ENCODE results near the gene GJB5. TPM values are rescaled to one million over a fixed set of nuclear protein-coding genes. Genes with fewer than 3 reads are reported as not detected.
A peak's percentile ranks its signal among the peaks of the same experiment; 100 is the strongest.

GJB5 gene
- total RNA-seq, 1 donor from 2014 or later = not detected

DNA sequence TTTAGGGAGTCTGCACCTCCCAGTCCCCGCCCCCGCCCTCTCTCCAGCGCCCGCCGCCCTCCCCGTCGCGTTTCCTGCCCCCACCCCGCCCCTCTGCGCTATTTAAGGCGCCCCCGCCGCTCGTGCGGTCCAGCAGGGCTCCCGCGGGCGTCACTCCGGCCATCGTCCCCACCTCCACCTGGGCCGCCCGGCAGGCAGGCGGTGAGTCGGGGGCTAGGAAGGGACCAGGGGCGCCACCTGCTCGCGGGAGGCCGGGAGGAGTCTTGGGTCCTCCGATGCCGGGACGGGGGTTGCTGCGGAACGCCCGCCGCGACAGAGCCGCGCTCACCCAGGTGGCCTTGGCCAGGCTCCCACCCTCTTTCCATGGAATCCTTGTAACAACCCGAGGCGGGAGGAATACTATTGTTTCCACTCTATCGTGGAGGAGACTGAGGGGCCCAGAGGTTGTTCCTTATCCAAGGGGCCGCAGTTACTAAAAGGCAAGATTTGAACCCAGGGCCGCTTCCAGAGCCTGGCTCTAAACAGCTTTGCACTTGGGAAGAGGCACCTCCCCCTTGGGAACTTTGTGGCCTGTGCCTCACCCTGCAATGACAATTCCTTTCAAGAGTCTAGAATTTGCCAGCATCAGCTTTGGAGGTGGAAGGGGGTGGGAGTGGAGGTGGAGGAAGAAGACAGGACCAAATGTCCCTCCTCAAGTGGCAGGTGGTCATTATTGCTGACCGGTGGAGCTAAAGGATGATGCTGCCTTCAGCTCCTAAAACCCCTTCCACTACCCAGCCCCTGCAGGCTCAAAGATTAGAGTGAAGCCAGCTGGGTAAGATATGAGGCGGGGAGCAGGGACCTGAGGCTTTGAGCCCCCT lies 38.3 kb downstream of the GJB5 start, which contains the start of gene GJA4:
TSS of gene GJA4 (plus strand) at position 132 of the 860 bp plus-strand sequence. CDS start 1,215 bp downstream, outside the sequence.
- no peak for TF ChIP-seq CTCF (IDR thresholded peaks at IDR 0.05)
- intact Hi-C loops (cut with DNase I) = no loop called here
- H3K4me1 ChIP-seq = peaks cover 7% of the 10 kb centered on the region
- H3K36me3 ChIP-seq = no peaks in the 10 kb centered on the region
- H3K4me3 ChIP-seq = peak within 1 kb of the TSS; percentile 56
- DNase-seq = no peak
- peaks cover 17% of the 10 kb centered on the region for H3K27me3 ChIP-seq (ENCODE audit: low read depth)
- H3K9me3 ChIP-seq = no peaks in the 10 kb centered on the region
- H3K27ac ChIP-seq = peak within 1 kb of the TSS; percentile 73
- ATAC-seq = peak in 1 of 2 donors; percentile 23

DNA sequence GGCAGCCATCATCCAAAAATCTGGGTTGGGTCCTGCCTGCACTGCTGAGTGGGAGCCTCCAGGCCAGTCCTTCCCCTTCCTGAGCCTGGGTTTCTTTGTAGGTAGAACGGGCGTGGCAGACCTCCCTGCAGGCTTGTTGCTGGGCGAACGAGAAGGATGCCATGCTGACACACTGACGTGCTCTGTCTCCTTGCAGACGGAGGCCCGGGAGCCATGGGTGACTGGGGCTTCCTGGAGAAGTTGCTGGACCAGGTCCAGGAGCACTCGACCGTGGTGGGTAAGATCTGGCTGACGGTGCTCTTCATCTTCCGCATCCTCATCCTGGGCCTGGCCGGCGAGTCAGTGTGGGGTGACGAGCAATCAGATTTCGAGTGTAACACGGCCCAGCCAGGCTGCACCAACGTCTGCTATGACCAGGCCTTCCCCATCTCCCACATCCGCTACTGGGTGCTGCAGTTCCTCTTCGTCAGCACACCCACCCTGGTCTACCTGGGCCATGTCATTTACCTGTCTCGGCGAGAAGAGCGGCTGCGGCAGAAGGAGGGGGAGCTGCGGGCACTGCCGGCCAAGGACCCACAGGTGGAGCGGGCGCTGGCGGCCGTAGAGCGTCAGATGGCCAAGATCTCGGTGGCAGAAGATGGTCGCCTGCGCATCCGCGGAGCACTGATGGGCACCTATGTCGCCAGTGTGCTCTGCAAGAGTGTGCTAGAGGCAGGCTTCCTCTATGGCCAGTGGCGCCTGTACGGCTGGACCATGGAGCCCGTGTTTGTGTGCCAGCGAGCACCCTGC lies 39.3 kb downstream of the GJB5 start:
- H3K4me3 ChIP-seq = peak overlapping the region; percentile 56
- no peak for ATAC-seq
- H3K9me3 ChIP-seq = no peaks in the 10 kb centered on the region
- peaks cover 7% of the 10 kb centered on the region for H3K4me1 ChIP-seq
- no peak for DNase-seq
- H3K27ac ChIP-seq = peak overlapping the region; percentile 73
- no peaks in the 10 kb centered on the region for H3K36me3 ChIP-seq
- peaks cover 17% of the 10 kb centered on the region for H3K27me3 ChIP-seq (ENCODE audit: low read depth)
- intact Hi-C loops (cut with DNase I) = no loop called here
- TF ChIP-seq CTCF (IDR thresholded peaks at IDR 0.05) = no peak

GRCh38 chr1:34794790-34795180 lies 39.9 kb downstream of the GJB5 start:
- Histone ChIP-seq H3K9me3 (no peaks in the 10 kb centered on the region), H3K4me3 (peak overlapping the region; percentile 56), H3K36me3 (no peaks in the 10 kb centered on the region), H3K4me1 (peaks cover 7% of the 10 kb centered on the region), H3K27ac (no peak overlapping the region), H3K27me3 (ENCODE audit: low read depth) (peaks cover 17% of the 10 kb centered on the region)
- TF ChIP-seq CTCF (IDR thresholded peaks at IDR 0.05) = no peak
- intact Hi-C loops (cut with DNase I) = no loop called here
- DNase-seq (no peak), ATAC-seq (peak in 1 of 2 donors; percentile 4)

DNA sequence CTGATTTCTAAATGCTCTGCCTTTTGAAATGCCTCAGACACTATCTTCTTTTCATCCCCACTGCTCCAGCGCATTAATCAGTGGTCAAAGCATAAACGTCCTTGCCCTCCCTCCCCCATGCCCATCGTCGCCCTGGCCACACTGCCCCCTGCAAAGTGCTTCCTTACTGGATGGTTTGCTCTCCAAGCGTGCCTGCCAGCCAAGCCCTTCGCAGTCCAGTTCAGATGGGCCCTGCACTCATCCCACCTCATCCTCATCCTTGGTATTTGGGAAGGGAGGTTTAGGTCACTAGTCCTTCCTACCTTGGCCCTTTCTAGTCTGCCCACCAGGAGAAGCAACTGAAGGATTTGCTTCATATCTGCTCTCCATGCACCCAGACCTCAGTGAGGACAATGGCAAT lies 41.1 kb downstream of the GJB5 start:
- no peak overlapping the region for H3K27ac ChIP-seq
- H3K36me3 ChIP-seq = no peaks in the 10 kb centered on the region
- peaks cover 17% of the 10 kb centered on the region for H3K27me3 ChIP-seq (ENCODE audit: low read depth)
- intact Hi-C loops (cut with DNase I) = no loop called here
- H3K4me3 ChIP-seq = peak overlapping the region; percentile 56
- ATAC-seq (no peak), DNase-seq (no peak)
- no peak for TF ChIP-seq CTCF (IDR thresholded peaks at IDR 0.05)
- H3K9me3 ChIP-seq = no peaks in the 10 kb centered on the region
- peaks cover 7% of the 10 kb centered on the region for H3K4me1 ChIP-seq

DNA sequence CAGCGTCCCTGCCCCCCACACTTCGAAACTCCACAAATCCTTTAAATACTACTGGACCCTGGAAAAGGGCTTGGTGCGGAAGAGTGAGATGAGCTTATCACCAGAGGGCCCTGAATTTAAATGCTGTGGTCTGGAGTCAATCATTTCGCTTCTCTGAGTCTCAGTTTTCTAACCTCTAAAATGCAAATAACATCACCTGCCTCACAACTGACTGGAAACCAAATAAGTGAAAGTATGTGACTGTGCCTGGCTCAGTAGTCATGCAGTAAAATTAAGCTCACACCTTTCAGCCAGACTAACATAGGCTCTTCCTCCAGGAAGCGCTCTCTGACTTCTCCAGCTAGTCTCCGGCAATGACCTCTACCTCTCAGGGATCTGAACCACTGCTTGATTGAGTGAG lies 42.1 kb downstream of the GJB5 start:
- H3K27me3 ChIP-seq (ENCODE audit: low read depth) = peaks cover 16% of the 10 kb centered on the region
- DNase-seq (no peak), ATAC-seq (no peak)
- no peaks in the 10 kb centered on the region for H3K36me3 ChIP-seq
- H3K9me3 ChIP-seq = no peaks in the 10 kb centered on the region
- H3K27ac ChIP-seq = peak overlapping the region; percentile 24
- intact Hi-C loops (cut with DNase I) = no loop called here
- peaks cover 4% of the 10 kb centered on the region for H3K4me1 ChIP-seq
- TF ChIP-seq CTCF (IDR thresholded peaks at IDR 0.05) = no peak
- H3K4me3 ChIP-seq = peak overlapping the region; percentile 56
